Measurements from ENCODE around the gene CHML. TPM values are rescaled to one million over a fixed set of nuclear protein-coding genes. Genes with fewer than 3 reads are reported as not detected.

CHML gene
- total and polyA plus RNA-seq, 2 experiments from 2014 or later = 4.4 to 20.9 TPM

GRCh38 chr1:241644259-241644658 lies 4.1 kb upstream of the CHML start:
- H2AFZ ChIP-seq = no peak overlapping the region
- H3K4me3 ChIP-seq = no peak overlapping the region
- no peak for DNase-seq (ENCODE audit: low spot score)
- H3K9me2 ChIP-seq (replicated peaks; ENCODE audit: insufficient read depth) = no peaks in the 10 kb centered on the region
- H3K27me3 ChIP-seq = no peaks in the 10 kb centered on the region
- H4K20me1 ChIP-seq (ENCODE audit: insufficient read depth, poor library complexity, severe bottlenecking) = no peaks in the 10 kb centered on the region
- H3K79me2 ChIP-seq = peaks cover 2% of the 10 kb centered on the region
- H3K4me2 ChIP-seq = no peak overlapping the region
- H3K4me1 ChIP-seq (ENCODE audit: insufficient read depth) = peaks cover 6% of the 10 kb centered on the region
- TF ChIP-seq EZH2 (IDR thresholded peaks at IDR 0.05; ENCODE audit: borderline replicate concordance) = no peak
- no peak for TF ChIP-seq EZH2phosphoT487 (IDR thresholded peaks at IDR 0.05; ENCODE audit: low read depth, severe bottlenecking, unreplicated experiment)
- TF ChIP-seq, protein P1, sequence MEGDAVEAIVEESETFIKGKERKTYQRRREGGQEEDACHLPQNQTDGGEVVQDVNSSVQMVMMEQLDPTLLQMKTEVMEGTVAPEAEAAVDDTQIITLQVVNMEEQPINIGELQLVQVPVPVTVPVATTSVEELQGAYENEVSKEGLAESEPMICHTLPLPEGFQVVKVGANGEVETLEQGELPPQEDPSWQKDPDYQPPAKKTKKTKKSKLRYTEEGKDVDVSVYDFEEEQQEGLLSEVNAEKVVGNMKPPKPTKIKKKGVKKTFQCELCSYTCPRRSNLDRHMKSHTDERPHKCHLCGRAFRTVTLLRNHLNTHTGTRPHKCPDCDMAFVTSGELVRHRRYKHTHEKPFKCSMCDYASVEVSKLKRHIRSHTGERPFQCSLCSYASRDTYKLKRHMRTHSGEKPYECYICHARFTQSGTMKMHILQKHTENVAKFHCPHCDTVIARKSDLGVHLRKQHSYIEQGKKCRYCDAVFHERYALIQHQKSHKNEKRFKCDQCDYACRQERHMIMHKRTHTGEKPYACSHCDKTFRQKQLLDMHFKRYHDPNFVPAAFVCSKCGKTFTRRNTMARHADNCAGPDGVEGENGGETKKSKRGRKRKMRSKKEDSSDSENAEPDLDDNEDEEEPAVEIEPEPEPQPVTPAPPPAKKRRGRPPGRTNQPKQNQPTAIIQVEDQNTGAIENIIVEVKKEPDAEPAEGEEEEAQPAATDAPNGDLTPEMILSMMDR (IDR thresholded peaks at IDR 0.05; ENCODE audit: poor library complexity) = no peak
- H3K36me3 ChIP-seq (replicated peaks; ENCODE audit: insufficient read depth, low read depth) = no peaks in the 10 kb centered on the region
- WGBS (ENCODE audit: low lambda C conversion rate, missing lambda C conversion rate) = 98% methylated on average over 2 of the region's 2 CpGs
- H3K9me3 ChIP-seq (ENCODE audit: low read depth) = no peaks in the 10 kb centered on the region
- no peak overlapping the region for H3K27ac ChIP-seq

GRCh38 chr1:241642593-241642944 lies 2.4 kb upstream of the CHML start:
- Histone ChIP-seq H4K20me1 (ENCODE audit: insufficient read depth, poor library complexity, severe bottlenecking) (no peaks in the 10 kb centered on the region), H3K4me1 (ENCODE audit: insufficient read depth) (peaks cover 20% of the 10 kb centered on the region), H3K4me2 (no peak overlapping the region), H3K36me3 (replicated peaks; ENCODE audit: insufficient read depth, low read depth) (no peaks in the 10 kb centered on the region), H3K79me2 (peaks cover 19% of the 10 kb centered on the region), H3K9me2 (replicated peaks; ENCODE audit: insufficient read depth) (no peaks in the 10 kb centered on the region), H3K9me3 (ENCODE audit: low read depth) (no peaks in the 10 kb centered on the region), H2AFZ (no peak overlapping the region), H3K4me3 (no peak overlapping the region), H3K27me3 (no peaks in the 10 kb centered on the region), H3K27ac (peak overlapping the region; percentile 94)
- 85% methylated on average over 1 of the region's 1 CpG for WGBS (ENCODE audit: low lambda C conversion rate, missing lambda C conversion rate)
- no peak for TF ChIP-seq EZH2 (IDR thresholded peaks at IDR 0.05; ENCODE audit: borderline replicate concordance)
- TF ChIP-seq EZH2phosphoT487 (IDR thresholded peaks at IDR 0.05; ENCODE audit: low read depth, severe bottlenecking, unreplicated experiment) = no peak
- peak; percentile 35 for DNase-seq (ENCODE audit: low spot score)

DNA sequence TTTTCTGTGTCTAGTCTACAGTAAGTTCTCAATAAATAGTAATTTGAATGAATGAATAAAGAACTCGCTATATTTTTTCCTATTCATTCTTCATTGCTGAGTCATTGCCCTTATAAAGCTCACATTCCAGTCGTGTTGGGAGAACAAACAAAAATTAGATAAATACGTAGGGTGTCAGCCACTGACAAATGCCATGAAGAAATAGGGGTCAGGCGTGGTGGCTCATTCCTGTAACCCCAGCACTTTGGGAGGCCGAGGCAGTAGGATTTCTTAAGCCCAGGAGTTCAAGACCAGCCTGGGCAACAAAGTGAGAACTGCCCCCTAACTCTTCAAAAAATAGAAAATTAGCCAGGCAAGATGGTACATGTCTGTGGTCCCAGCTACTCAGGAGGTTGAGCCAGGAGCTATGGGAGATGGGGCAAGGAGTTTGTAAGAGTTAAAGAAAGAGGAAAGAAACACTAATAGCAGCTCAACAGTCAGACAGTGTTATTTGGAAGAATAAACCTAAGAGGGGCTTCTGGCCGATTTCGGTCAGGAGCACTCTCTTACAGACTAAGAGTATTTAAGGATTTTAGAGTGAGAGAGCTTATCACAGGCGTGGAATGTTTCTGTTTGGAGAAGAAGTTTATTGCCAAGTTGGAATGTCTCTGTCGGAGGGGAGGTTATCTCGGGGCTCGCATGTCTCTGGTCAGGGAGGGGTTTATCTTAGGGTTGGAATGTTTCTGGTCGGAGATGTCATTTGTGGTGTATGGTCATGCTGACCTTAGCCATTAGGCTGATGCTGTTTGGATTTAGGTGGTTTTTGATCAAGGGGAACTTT lies 1.8 kb upstream of the CHML start:
- H3K4me3 ChIP-seq = no peak overlapping the region
- H3K4me2 ChIP-seq = peak overlapping the region; percentile 30
- peak overlapping the region; percentile 94 for H3K27ac ChIP-seq
- H2AFZ ChIP-seq = no peak overlapping the region
- TF ChIP-seq EZH2phosphoT487 (IDR thresholded peaks at IDR 0.05; ENCODE audit: low read depth, severe bottlenecking, unreplicated experiment) (no peak), EZH2 (IDR thresholded peaks at IDR 0.05; ENCODE audit: borderline replicate concordance) (no peak)
- TF ChIP-seq, protein P1 (IDR thresholded peaks at IDR 0.05; ENCODE audit: poor library complexity) = no peak
- H4K20me1 ChIP-seq (ENCODE audit: insufficient read depth, poor library complexity, severe bottlenecking) = no peaks in the 10 kb centered on the region
- DNase-seq (ENCODE audit: low spot score) = peak; percentile 22
- no peaks in the 10 kb centered on the region for H3K9me3 ChIP-seq (ENCODE audit: low read depth)
- no peaks in the 10 kb centered on the region for H3K9me2 ChIP-seq (replicated peaks; ENCODE audit: insufficient read depth)
- H3K27me3 ChIP-seq = no peaks in the 10 kb centered on the region
- 51% methylated on average over 12 of the region's 12 CpGs for WGBS (ENCODE audit: low lambda C conversion rate, missing lambda C conversion rate)
- peaks cover 20% of the 10 kb centered on the region for H3K79me2 ChIP-seq
- H3K36me3 ChIP-seq (replicated peaks; ENCODE audit: insufficient read depth, low read depth) = no peaks in the 10 kb centered on the region
- H3K4me1 ChIP-seq (ENCODE audit: insufficient read depth) = peaks cover 24% of the 10 kb centered on the region

GRCh38 chr1:241640867-241641622 lies 876 bp upstream of the CHML start:
- WGBS (ENCODE audit: low lambda C conversion rate, missing lambda C conversion rate) = 86% methylated on average over 9 of the region's 9 CpGs
- Histone ChIP-seq H2AFZ (peak overlapping the region; percentile 97), H3K27me3 (no peaks in the 10 kb centered on the region), H3K9me2 (replicated peaks; ENCODE audit: insufficient read depth) (no peaks in the 10 kb centered on the region), H3K4me2 (peak overlapping the region; percentile 83), H3K36me3 (replicated peaks; ENCODE audit: insufficient read depth, low read depth) (no peaks in the 10 kb centered on the region), H3K9me3 (ENCODE audit: low read depth) (no peaks in the 10 kb centered on the region), H3K27ac (peak overlapping the region; percentile 94), H3K4me3 (peak overlapping the region; percentile 42), H4K20me1 (ENCODE audit: insufficient read depth, poor library complexity, severe bottlenecking) (no peaks in the 10 kb centered on the region), H3K79me2 (peaks cover 26% of the 10 kb centered on the region), H3K4me1 (ENCODE audit: insufficient read depth) (peaks cover 24% of the 10 kb centered on the region)
- TF ChIP-seq EZH2phosphoT487 (IDR thresholded peaks at IDR 0.05; ENCODE audit: low read depth, severe bottlenecking, unreplicated experiment) = no peak
- no peak for TF ChIP-seq EZH2 (IDR thresholded peaks at IDR 0.05; ENCODE audit: borderline replicate concordance)
- TF ChIP-seq, protein P1 (IDR thresholded peaks at IDR 0.05; ENCODE audit: poor library complexity) = no peak
- DNase-seq (ENCODE audit: low spot score) = peak; percentile 65

Measured in hepatocyte (in vitro differentiated cells).